Neural cell (in vitro differentiated cells): Measurements from ENCODE around the gene ELMO1. TPM values are rescaled to one million over a fixed set of nuclear protein-coding genes. Genes with fewer than 3 reads are reported as not detected.

ENCODE experiments used
- H2AFZ ChIP-seq: fragments of 200-600, 300-800 bp; sonication (generic), shearing (Covaris generic); 2 replicates; pipeline ENCODE4 v1.6.0; 2014; ENCODE audit warnings: low read depth, mild to moderate bottlenecking, antibody characterized with exemption, low read length, moderate library complexity
- H3F3A ChIP-seq: fragments of 200-600 bp; shearing (Covaris generic); 2 replicates; pipeline ENCODE4 v1.6.1; 2016; ENCODE audit warnings: mild to moderate bottlenecking, moderate library complexity, mixed read lengths, antibody characterized with exemption, low read length; ENCODE audit not compliant: insufficient read depth, poor library complexity, severe bottlenecking
- H3K27ac ChIP-seq: fragments of 200-600, 300-800 bp; sonication (generic), shearing (Covaris generic); 2 replicates; pipeline ENCODE4 v1.5.1; 2014; ENCODE audit warnings: mild to moderate bottlenecking, low read length, moderate library complexity
- H3K27me3 ChIP-seq: fragments of 300-800, 200-600 bp; sonication (generic), shearing (Covaris generic); 2 replicates; pipeline ENCODE4 v1.6.0; 2014; ENCODE audit warnings: mild to moderate bottlenecking, low read depth, low read length, moderate library complexity; ENCODE audit not compliant: insufficient read depth
- H3K36me3 ChIP-seq: fragments of 300-800, 200-600 bp; sonication (generic), shearing (Covaris generic); 2 replicates; pipeline ENCODE4 v1.5.1; 2014; ENCODE audit warnings: mild to moderate bottlenecking, antibody characterized with exemption, low read length, moderate library complexity; ENCODE audit not compliant: insufficient read depth
- H3K4me2 ChIP-seq: fragments of 300-800, 200-600 bp; sonication (generic), shearing (Covaris generic); 2 replicates; pipeline ENCODE4 v1.6.0; 2014; ENCODE audit warnings: mild to moderate bottlenecking, low read length
- H3K4me3 ChIP-seq: fragments of 300-800, 200-600 bp; sonication (generic), shearing (Covaris generic); 2 replicates; pipeline ENCODE4 v1.5.1; 2014; ENCODE audit warnings: mild to moderate bottlenecking, low read length, moderate library complexity
- H3K79me2 ChIP-seq: fragments of 200-600 bp; shearing (Covaris generic); replicated peaks from 2 replicates; pipeline ENCODE4 v1.6.0; 2014; ENCODE audit warnings: mild to moderate bottlenecking, low read length, moderate library complexity; ENCODE audit not compliant: insufficient read depth
- H3K9ac ChIP-seq: fragments of 300-800, 200-600 bp; sonication (generic), shearing (Covaris generic); 2 replicates; pipeline ENCODE4 v1.6.1; 2016; ENCODE audit warnings: mild to moderate bottlenecking, low read length, mixed read lengths
- H3K9me2 ChIP-seq: fragments of 200-600 bp; shearing (Covaris generic); 2 replicates; pipeline ENCODE4 v1.6.1; 2016; ENCODE audit warnings: mild to moderate bottlenecking, low read length, mixed read lengths; ENCODE audit not compliant: insufficient read depth
- H3K9me3 ChIP-seq: fragments of 200-600, 300-800 bp; sonication (generic), shearing (Covaris generic); 2 replicates; pipeline ENCODE4 v1.6.1; 2016; ENCODE audit warnings: mild to moderate bottlenecking, mixed run types, low read length, moderate library complexity, mixed read lengths
- H4K20me1 ChIP-seq: fragments of 200-600 bp; shearing (Covaris generic); 2 replicates; pipeline ENCODE4 v1.6.1; 2016; ENCODE audit warnings: mild to moderate bottlenecking, mixed run types; ENCODE audit not compliant: insufficient read depth
- CTCF ChIP-seq: fragments of 450-650 bp; IDR thresholded peaks from 2 replicates; pipeline ENCODE4 v1.5.1; 2014; ENCODE audit warnings: antibody characterized with exemption, mild to moderate bottlenecking, moderate library complexity; ENCODE audit not compliant: poor library complexity, severe bottlenecking
- EP300 ChIP-seq: fragments of 450-650 bp; conservative IDR thresholded peaks from 2 replicates; pipeline ENCODE4 v1.6.1; 2014; ENCODE audit warnings: antibody characterized with exemption, mild to moderate bottlenecking, moderate library complexity; ENCODE audit not compliant: poor library complexity, severe bottlenecking
- EZH2 ChIP-seq: fragments of 200-600, 300-800 bp; shearing (Covaris generic), sonication (generic); IDR thresholded peaks from 2 replicates; pipeline ENCODE4 v1.6.1; 2014; ENCODE audit warnings: antibody characterized with exemption, low read length, borderline replicate concordance, mild to moderate bottlenecking; ENCODE audit not compliant: insufficient read depth, poor library complexity, severe bottlenecking
- MXI1 ChIP-seq: fragments of 450-650 bp; conservative IDR thresholded peaks from 2 replicates; pipeline ENCODE4 v1.6.1; 2014; ENCODE audit warnings: antibody characterized with exemption, mild to moderate bottlenecking; ENCODE audit not compliant: poor library complexity, severe bottlenecking
- POLR2AphosphoS5 ChIP-seq: IDR thresholded peaks from 2 replicates; pipeline ENCODE4 v1.6.1; 2012
- RAD21 ChIP-seq: fragments of 450-650 bp; conservative IDR thresholded peaks from 2 replicates; pipeline ENCODE4 v1.6.1; 2014; ENCODE audit warnings: antibody characterized with exemption, mild to moderate bottlenecking, moderate library complexity
- REST ChIP-seq: IDR thresholded peaks from 2 replicates; pipeline ENCODE4 v1.6.1; 2012; ENCODE audit warnings: borderline replicate concordance
- SMC3 ChIP-seq: fragments of 450-650 bp; conservative IDR thresholded peaks from 2 replicates; pipeline ENCODE4 v1.6.1; 2014; ENCODE audit warnings: antibody characterized with exemption, mild to moderate bottlenecking, moderate library complexity; ENCODE audit not compliant: poor library complexity
- TAF1 ChIP-seq: IDR thresholded peaks from 2 replicates; pipeline ENCODE4 v1.6.1; 2012; ENCODE audit warnings: low read depth
- polyA plus RNA-seq: library from polyadenylated mRNA; depleted of rRNA; stranded (reverse); fragments of >200 nt; gene quantifications from 2 replicates; pipeline ENCODE4 v1.2.3, GENCODE V29; 2014

Gene ELMO1
- polyA plus RNA-seq, 1 donor from 2014 or later, result 12.2 TPM

- Histone ChIP-seq H3F3A (no peaks in the 10 kb centered on the region), H3K9ac (no peak overlapping the region), H3K4me3 (no peak overlapping the region), H3K9me3 (no peaks in the 10 kb centered on the region), H3K27me3 (no peaks in the 10 kb centered on the region), H3K9me2 (no peaks in the 10 kb centered on the region), H3K4me2 (no peak overlapping the region), H3K36me3 (no peaks in the 10 kb centered on the region), H4K20me1 (no peaks in the 10 kb centered on the region), H3K27ac (no peak overlapping the region), H2AFZ (no peak overlapping the region), H3K79me2 (no peaks in the 10 kb centered on the region)
- TF ChIP-seq REST (no peak), RAD21 (no peak), MXI1 (no peak), EZH2 (no peak), CTCF (no peak), TAF1 (no peak)
Observed at GRCh38 chr7:37315772-37316715, 132.6 kb downstream of the ELMO1 start.

- Histone ChIP-seq H3K9me2 (no peaks in the 10 kb centered on the region), H3K9me3 (no peaks in the 10 kb centered on the region), H4K20me1 (no peaks in the 10 kb centered on the region), H3F3A (no peaks in the 10 kb centered on the region), H3K27me3 (no peaks in the 10 kb centered on the region), H3K36me3 (no peaks in the 10 kb centered on the region), H2AFZ (no peak overlapping the region), H3K4me2 (no peak overlapping the region), H3K27ac (no peak overlapping the region), H3K79me2 (no peaks in the 10 kb centered on the region), H3K4me3 (no peak overlapping the region), H3K9ac (no peak overlapping the region)
- TF ChIP-seq MXI1 (no peak), CTCF (no peak), EP300 (no peak), POLR2AphosphoS5 (no peak), REST (no peak), TAF1 (no peak), SMC3 (no peak), RAD21 (no peak), EZH2 (no peak)
Observed at GRCh38 chr7:37312608-37313007, 136.1 kb downstream of the ELMO1 start.
